GM19468 (cell line): Measurements from ENCODE around the gene PSMD14.

Experiments used
- ATAC-seq: cut with Tn5 transposase; IDR thresholded peaks from one replicate; pipeline ENCODE4 v1.9.1; 2021; ENCODE audit warnings: mild to moderate bottlenecking, moderate library complexity, moderate number of reproducible peaks; ENCODE audit not compliant: unreplicated experiment; ENCODE audit errors: extremely low read depth

The PSMD14 gene

GRCh38 chr2:161416708-161417437, 108.6 kb downstream of the PSMD14 start:
- no peak for ATAC-seq

GRCh38 chr2:161417438-161418274, 109.4 kb downstream of the PSMD14 start:
- no peak for ATAC-seq

GRCh38 chr2:161418275-161418714, 110.1 kb downstream of the PSMD14 start:
- no peak for ATAC-seq

- no peak for ATAC-seq
These were observed 110.8 kb downstream of the PSMD14 start for GRCh38 chr2:161418715-161419637.

- ATAC-seq = no peak
These were observed 111.5 kb downstream of the PSMD14 start for GRCh38 chr2:161419638-161420190.

- ATAC-seq = no peak
These were observed 112.3 kb downstream of the PSMD14 start for GRCh38 chr2:161420406-161421074.

- no peak for ATAC-seq
These were observed 113.5 kb downstream of the PSMD14 start for GRCh38 chr2:161421686-161422085.

- no peak for ATAC-seq
These were observed 114.7 kb downstream of the PSMD14 start for GRCh38 chr2:161422816-161423403.

GRCh38 chr2:161423421-161424393, 115.5 kb downstream of the PSMD14 start:
- ATAC-seq = no peak

- no peak for ATAC-seq
These were observed 116.2 kb downstream of the PSMD14 start for GRCh38 chr2:161424394-161424769.

- no peak for ATAC-seq
These were observed 116.9 kb downstream of the PSMD14 start for GRCh38 chr2:161424891-161425727.

- ATAC-seq = no peak
These were observed 117.7 kb downstream of the PSMD14 start for GRCh38 chr2:161425728-161426454.

GRCh38 chr2:161426455-161426921, 118.3 kb downstream of the PSMD14 start:
- no peak for ATAC-seq

- no peak for ATAC-seq
These were observed 118.9 kb downstream of the PSMD14 start for GRCh38 chr2:161426922-161427663.

- no peak for ATAC-seq
These were observed 119.7 kb downstream of the PSMD14 start for GRCh38 chr2:161427664-161428587.
